ENCODE results near the gene PHTF1.

Gene PHTF1

GRCh38 chr1:113665071-113665470, 94.2 kb downstream of the PHTF1 start:
- no peak for DNase-seq (ENCODE audit: low spot score)

GRCh38 chr1:113663165-113663951, 95.9 kb downstream of the PHTF1 start:
- no peak for DNase-seq (ENCODE audit: low spot score)

- DNase-seq (ENCODE audit: low spot score), result no peak
Observed at GRCh38 chr1:113662101-113662500, 97.2 kb downstream of the PHTF1 start.

GRCh38 chr1:113660088-113660487, 99.2 kb downstream of the PHTF1 start:
- DNase-seq (ENCODE audit: low spot score), result no peak

GRCh38 chr1:113659556-113659955, 99.7 kb downstream of the PHTF1 start:
- DNase-seq (ENCODE audit: low spot score), result no peak

GRCh38 chr1:113659035-113659434, 100.3 kb downstream of the PHTF1 start:
- no peak for DNase-seq (ENCODE audit: low spot score)

- no peak for DNase-seq (ENCODE audit: low spot score)
Observed at GRCh38 chr1:113657556-113658063, 101.7 kb downstream of the PHTF1 start.

GRCh38 chr1:113657126-113657525, 102.2 kb downstream of the PHTF1 start:
- no peak for DNase-seq (ENCODE audit: low spot score)

- DNase-seq (ENCODE audit: low spot score), result no peak
Observed at GRCh38 chr1:113654883-113655282, 104.4 kb downstream of the PHTF1 start.

GRCh38 chr1:113653741-113654140, 105.5 kb downstream of the PHTF1 start:
- DNase-seq (ENCODE audit: low spot score), result no peak

GRCh38 chr1:113652771-113653170, 106.5 kb downstream of the PHTF1 start:
- no peak for DNase-seq (ENCODE audit: low spot score)

GRCh38 chr1:113648478-113648877, 110.8 kb downstream of the PHTF1 start:
- DNase-seq (ENCODE audit: low spot score), result no peak

- no peak for DNase-seq (ENCODE audit: low spot score)
Observed at GRCh38 chr1:113647164-113647563, 112.1 kb downstream of the PHTF1 start.
